HepG2 (cell line): ENCODE measurements around the gene NEURL1. TPM values are rescaled to one million over a fixed set of nuclear protein-coding genes. Genes with fewer than 3 reads are reported as not detected.

Experiments used
- CAMTA2 ChIP-seq: sonication (generic); formaldehyde crosslinking; IDR thresholded peaks from 2 replicates; pipeline ENCODE4 v1.4.0; 2020; ENCODE audit warnings: mild to moderate bottlenecking, missing genetic modification reagents, borderline replicate concordance
- EHMT2 ChIP-seq: fragments of 200-600 bp; sonication (generic); IDR thresholded peaks from 2 replicates; pipeline ENCODE4 v1.7.0; 2017; ENCODE audit warnings: antibody characterized with exemption, low read depth, low read length, borderline replicate concordance
- FOSL1 ChIP-seq: sonication (generic); formaldehyde crosslinking; IDR thresholded peaks from 2 replicates; pipeline ENCODE4 v1.9.0; 2021; ENCODE audit warnings: missing genetic modification reagents, borderline replicate concordance
- FOXA1 ChIP-seq, 2 experiments: fragments of 450-650 bp in 1 of 2; sonication (generic) in 1 of 2; formaldehyde crosslinking in 1 of 2; IDR thresholded peaks; 2 replicates each; pipeline versions ENCODE4 v1.4.0 to v1.6.1; 2016 to 2020; ENCODE audit warnings: missing genetic modification reagents in 1 of 2
- MTERF4 ChIP-seq: sonication (generic); formaldehyde crosslinking; IDR thresholded peaks from 2 replicates; pipeline ENCODE4 v1.8.0; 2023; ENCODE audit warnings: mild to moderate bottlenecking, missing genetic modification reagents
- NFKB2 ChIP-seq: sonication (generic); formaldehyde crosslinking; IDR thresholded peaks from 2 replicates; pipeline ENCODE4 v1.4.0; 2020; ENCODE audit warnings: missing genetic modification reagents, borderline replicate concordance
- PCBP1 ChIP-seq: fragments of 200-400 bp; formaldehyde crosslinking; IDR thresholded peaks from 2 replicates; pipeline ENCODE4 v1.6.1; 2017; ENCODE audit warnings: mild to moderate bottlenecking, low read depth, low read length, borderline replicate concordance
- THYN1 ChIP-seq: sonication (generic); formaldehyde crosslinking; IDR thresholded peaks from 2 replicates; pipeline ENCODE4 v1.8.1; 2023; ENCODE audit warnings: low read depth, mild to moderate bottlenecking, moderate library complexity, missing genetic modification reagents, borderline replicate concordance
- ZBED4 ChIP-seq: sonication (generic); formaldehyde crosslinking; IDR thresholded peaks from 2 replicates; pipeline ENCODE4 v1.4.0; 2020; ENCODE audit warnings: missing genetic modification reagents, borderline replicate concordance
- ZFY ChIP-seq: sonication (generic); formaldehyde crosslinking; IDR thresholded peaks from 2 replicates; pipeline ENCODE4 v1.4.0; 2020; ENCODE audit warnings: missing genetic modification reagents
- ZNF232 ChIP-seq: sonication (generic); formaldehyde crosslinking; IDR thresholded peaks from 2 replicates; pipeline ENCODE4 v1.4.0; 2020; ENCODE audit warnings: missing genetic modification reagents, borderline replicate concordance
- ZNF33A ChIP-seq: sonication (generic); formaldehyde crosslinking; IDR thresholded peaks from 2 replicates; pipeline ENCODE4 v1.5.1; 2020; ENCODE audit warnings: missing genetic modification reagents, mild to moderate bottlenecking, moderate library complexity, borderline replicate concordance
- ZNF512B ChIP-seq: sonication (generic); formaldehyde crosslinking; IDR thresholded peaks from 2 replicates; pipeline ENCODE4 v1.5.1; 2020; ENCODE audit warnings: missing genetic modification reagents, mild to moderate bottlenecking, borderline replicate concordance
- ZNF646 ChIP-seq: sonication (generic); formaldehyde crosslinking; IDR thresholded peaks from 2 replicates; pipeline ENCODE4 v1.9.0; 2021; ENCODE audit warnings: mild to moderate bottlenecking, missing genetic modification reagents
- polyA plus RNA-seq, 8 experiments: library from polyadenylated mRNA; depleted of rRNA in 3 of 8; stranded (reverse) in 7 of 8; unstranded in 1 of 8; fragments of >200 nt; fragmentation: Illumina TruSeq in 4 of 8; extraction: Trizol in 4 of 8; gene quantifications; 2 replicates each; pipeline versions ENCODE4 v1.2.1 to v1.2.3, GENCODE V29; 2011 to 2016; ENCODE audit warnings: low read depth in 4 of 8, missing spikeins in 1 of 8, mixed read lengths in 1 of 8; ENCODE audit not compliant: insufficient read depth in 1 of 8
- total RNA-seq, 5 experiments: library from RNA; depleted of rRNA; stranded (reverse); fragments of >200 nt; fragmentation: Illumina TruSeq; extraction: Trizol; gene quantifications; 2 replicates each; pipeline ENCODE4 v1.2.3, GENCODE V29; 2016; ENCODE audit warnings: low read depth in 1 of 5

NEURL1 gene
- total and polyA plus RNA-seq, 2 of the 13 experiments (the other 11 are each of a cell fraction or from before 2014, with no cell fraction given) = not detected

- TF ChIP-seq ZNF646 (CRISPR knock-in tag) (peak; percentile 38; the same call in 1 of the 2 replicates), ZFY (CRISPR knock-in tag) (peak; percentile 24; the same call in 1 of the 2 replicates), NFKB2 (CRISPR knock-in tag) (no peak), ZNF232 (CRISPR knock-in tag) (0 out of 2 replicates have a peak, but pooled peaks have one; percentile 27), ZBED4 (CRISPR knock-in tag) (no peak), MTERF4 (CRISPR knock-in tag) (0 out of 2 replicates have a peak, but pooled peaks have one; percentile 46), PCBP1 (no peak), ZNF33A (CRISPR knock-in tag) (no peak), FOSL1 (no peak), THYN1 (CRISPR knock-in tag) (no peak), EHMT2 (no peak), ZNF512B (CRISPR knock-in tag) (no peak), FOXA1 (IDR thresholded peaks at IDR 0.05) (no peak), FOXA1 (CRISPR knock-in tag; IDR thresholded peaks at IDR 0.05) (peak; percentile 61), CAMTA2 (no peak)
Measured at GRCh38 chr10:103481974-103482531, 11.5 kb upstream of the NEURL1 start (continued).
